Epithelial cell of esophagus (primary cell): ENCODE results near the gene IGF2BP2.

Experiments used
- DNase-seq: peaks from one replicate; pipeline ENCODE4 v3.0.0; 2010; ENCODE audit warnings: low read depth
- H3K4me3 ChIP-seq: 2 replicates; pipeline ENCODE4 v1.5.1; 2011; ENCODE audit warnings: mild to moderate bottlenecking, low read length, control low read depth
- CTCF ChIP-seq: IDR thresholded peaks from 2 replicates; pipeline ENCODE4 v1.5.1; 2011; ENCODE audit warnings: low read depth, mild to moderate bottlenecking, low read length, control low read depth, inconsistent platforms; ENCODE audit not compliant: insufficient read depth; ENCODE audit errors: missing control alignments

IGF2BP2 gene

GRCh38 chr3:185746470-185746869 is 78.4 kb downstream of the IGF2BP2 start:
- no peak overlapping the region for H3K4me3 ChIP-seq
- no peak for TF ChIP-seq CTCF
- peak; percentile 50 for DNase-seq

- TF ChIP-seq CTCF = no peak
- DNase-seq = peak; percentile 97
- H3K4me3 ChIP-seq = no peak overlapping the region
Measured at GRCh38 chr3:185744997-185745843, 79.6 kb downstream of the IGF2BP2 start.

GRCh38 chr3:185741586-185741985 is 83.3 kb downstream of the IGF2BP2 start:
- DNase-seq = no peak
- no peak overlapping the region for H3K4me3 ChIP-seq
- TF ChIP-seq CTCF = no peak

GRCh38 chr3:185740133-185740532 is 84.7 kb downstream of the IGF2BP2 start:
- TF ChIP-seq CTCF = no peak
- H3K4me3 ChIP-seq = no peak overlapping the region
- no peak for DNase-seq

GRCh38 chr3:185739264-185739701 is 85.6 kb downstream of the IGF2BP2 start:
- DNase-seq = no peak
- no peak for TF ChIP-seq CTCF
- no peak overlapping the region for H3K4me3 ChIP-seq

GRCh38 chr3:185737740-185738680 is 86.8 kb downstream of the IGF2BP2 start:
- TF ChIP-seq CTCF = no peak
- H3K4me3 ChIP-seq = no peak overlapping the region
- no peak for DNase-seq
